Neural cell (in vitro differentiated cells): Measurements from ENCODE around the gene TDRKH. TPM values are rescaled to one million over a fixed set of nuclear protein-coding genes. Genes with fewer than 3 reads are reported as not detected.
"Not testable (repeated sequence)": the region's sequence is repeated elsewhere in the genome, so short reads cannot be mapped to it uniquely, and the experiment has no call there.

ENCODE experiments used
- H2AFZ ChIP-seq: fragments of 200-600, 300-800 bp; sonication (generic), shearing (Covaris generic); 2 replicates; pipeline ENCODE4 v1.6.0; 2014; ENCODE audit warnings: low read depth, mild to moderate bottlenecking, antibody characterized with exemption, low read length, moderate library complexity
- H3F3A ChIP-seq: fragments of 200-600 bp; shearing (Covaris generic); 2 replicates; pipeline ENCODE4 v1.6.1; 2016; ENCODE audit warnings: mild to moderate bottlenecking, moderate library complexity, mixed read lengths, antibody characterized with exemption, low read length; ENCODE audit not compliant: insufficient read depth, poor library complexity, severe bottlenecking
- H3K27ac ChIP-seq: fragments of 200-600, 300-800 bp; sonication (generic), shearing (Covaris generic); 2 replicates; pipeline ENCODE4 v1.5.1; 2014; ENCODE audit warnings: mild to moderate bottlenecking, low read length, moderate library complexity
- H3K27me3 ChIP-seq: fragments of 300-800, 200-600 bp; sonication (generic), shearing (Covaris generic); 2 replicates; pipeline ENCODE4 v1.6.0; 2014; ENCODE audit warnings: mild to moderate bottlenecking, low read depth, low read length, moderate library complexity; ENCODE audit not compliant: insufficient read depth
- H3K36me3 ChIP-seq: fragments of 300-800, 200-600 bp; sonication (generic), shearing (Covaris generic); 2 replicates; pipeline ENCODE4 v1.5.1; 2014; ENCODE audit warnings: mild to moderate bottlenecking, antibody characterized with exemption, low read length, moderate library complexity; ENCODE audit not compliant: insufficient read depth
- H3K4me2 ChIP-seq: fragments of 300-800, 200-600 bp; sonication (generic), shearing (Covaris generic); 2 replicates; pipeline ENCODE4 v1.6.0; 2014; ENCODE audit warnings: mild to moderate bottlenecking, low read length
- H3K4me3 ChIP-seq: fragments of 300-800, 200-600 bp; sonication (generic), shearing (Covaris generic); 2 replicates; pipeline ENCODE4 v1.5.1; 2014; ENCODE audit warnings: mild to moderate bottlenecking, low read length, moderate library complexity
- H3K79me2 ChIP-seq: fragments of 200-600 bp; shearing (Covaris generic); replicated peaks from 2 replicates; pipeline ENCODE4 v1.6.0; 2014; ENCODE audit warnings: mild to moderate bottlenecking, low read length, moderate library complexity; ENCODE audit not compliant: insufficient read depth
- H3K9ac ChIP-seq: fragments of 300-800, 200-600 bp; sonication (generic), shearing (Covaris generic); 2 replicates; pipeline ENCODE4 v1.6.1; 2016; ENCODE audit warnings: mild to moderate bottlenecking, low read length, mixed read lengths
- H3K9me2 ChIP-seq: fragments of 200-600 bp; shearing (Covaris generic); 2 replicates; pipeline ENCODE4 v1.6.1; 2016; ENCODE audit warnings: mild to moderate bottlenecking, low read length, mixed read lengths; ENCODE audit not compliant: insufficient read depth
- H3K9me3 ChIP-seq: fragments of 200-600, 300-800 bp; sonication (generic), shearing (Covaris generic); 2 replicates; pipeline ENCODE4 v1.6.1; 2016; ENCODE audit warnings: mild to moderate bottlenecking, mixed run types, low read length, moderate library complexity, mixed read lengths
- H4K20me1 ChIP-seq: fragments of 200-600 bp; shearing (Covaris generic); 2 replicates; pipeline ENCODE4 v1.6.1; 2016; ENCODE audit warnings: mild to moderate bottlenecking, mixed run types; ENCODE audit not compliant: insufficient read depth
- EP300 ChIP-seq: fragments of 450-650 bp; conservative IDR thresholded peaks from 2 replicates; pipeline ENCODE4 v1.6.1; 2014; ENCODE audit warnings: antibody characterized with exemption, mild to moderate bottlenecking, moderate library complexity; ENCODE audit not compliant: poor library complexity, severe bottlenecking
- EZH2 ChIP-seq: fragments of 200-600, 300-800 bp; shearing (Covaris generic), sonication (generic); IDR thresholded peaks from 2 replicates; pipeline ENCODE4 v1.6.1; 2014; ENCODE audit warnings: antibody characterized with exemption, low read length, borderline replicate concordance, mild to moderate bottlenecking; ENCODE audit not compliant: insufficient read depth, poor library complexity, severe bottlenecking
- MXI1 ChIP-seq: fragments of 450-650 bp; conservative IDR thresholded peaks from 2 replicates; pipeline ENCODE4 v1.6.1; 2014; ENCODE audit warnings: antibody characterized with exemption, mild to moderate bottlenecking; ENCODE audit not compliant: poor library complexity, severe bottlenecking
- POLR2AphosphoS5 ChIP-seq: IDR thresholded peaks from 2 replicates; pipeline ENCODE4 v1.6.1; 2012
- RAD21 ChIP-seq: fragments of 450-650 bp; conservative IDR thresholded peaks from 2 replicates; pipeline ENCODE4 v1.6.1; 2014; ENCODE audit warnings: antibody characterized with exemption, mild to moderate bottlenecking, moderate library complexity
- SMC3 ChIP-seq: fragments of 450-650 bp; conservative IDR thresholded peaks from 2 replicates; pipeline ENCODE4 v1.6.1; 2014; ENCODE audit warnings: antibody characterized with exemption, mild to moderate bottlenecking, moderate library complexity; ENCODE audit not compliant: poor library complexity
- TAF1 ChIP-seq: IDR thresholded peaks from 2 replicates; pipeline ENCODE4 v1.6.1; 2012; ENCODE audit warnings: low read depth
- polyA plus RNA-seq: library from polyadenylated mRNA; depleted of rRNA; stranded (reverse); fragments of >200 nt; gene quantifications from 2 replicates; pipeline ENCODE4 v1.2.3, GENCODE V29; 2014
- TF ChIP-seq, protein P1 (sequence below): fragments of 450-650 bp; IDR thresholded peaks from 2 replicates; pipeline ENCODE4 v1.5.1; 2014; ENCODE audit warnings: antibody characterized with exemption, mild to moderate bottlenecking, moderate library complexity; ENCODE audit not compliant: poor library complexity, severe bottlenecking
- TF ChIP-seq, protein P2 (sequence below): IDR thresholded peaks from 2 replicates; pipeline ENCODE4 v1.6.1; 2012; ENCODE audit warnings: borderline replicate concordance

TDRKH gene
- polyA plus RNA-seq, 1 donor from 2014 or later, result 19.5 TPM

GRCh38 chr1:151783796-151784195, 6.5 kb downstream of the TDRKH start:
- Histone ChIP-seq H3K27ac (no peak overlapping the region), H4K20me1 (no peaks in the 10 kb centered on the region), H3K9ac (no peak overlapping the region), H3K36me3 (no peaks in the 10 kb centered on the region), H3K9me2 (no peaks in the 10 kb centered on the region), H3F3A (no peaks in the 10 kb centered on the region), H3K27me3 (no peaks in the 10 kb centered on the region), H3K4me3 (no peak overlapping the region), H2AFZ (no peak overlapping the region), H3K9me3 (no peaks in the 10 kb centered on the region), H3K79me2 (no peaks in the 10 kb centered on the region), H3K4me2 (no peak overlapping the region)
- TF ChIP-seq SMC3 (no peak), RAD21 (no peak), EZH2 (no peak)

GRCh38 chr1:151782741-151783140, 7.6 kb downstream of the TDRKH start:
- Histone ChIP-seq H3F3A (no peaks in the 10 kb centered on the region), H3K27ac (no peak overlapping the region), H3K79me2 (no peaks in the 10 kb centered on the region), H3K9me2 (no peaks in the 10 kb centered on the region), H3K9me3 (no peaks in the 10 kb centered on the region), H3K27me3 (no peaks in the 10 kb centered on the region), H3K4me3 (no peak overlapping the region), H3K9ac (no peak overlapping the region), H3K4me2 (no peak overlapping the region), H4K20me1 (no peaks in the 10 kb centered on the region), H3K36me3 (no peaks in the 10 kb centered on the region), H2AFZ (no peak overlapping the region)
- TF ChIP-seq EP300 (no peak), EZH2 (no peak), SMC3 (no peak), RAD21 (no peak), POLR2AphosphoS5 (no peak), TAF1 (no peak), MXI1 (no peak)
- TF ChIP-seq, protein P1, sequence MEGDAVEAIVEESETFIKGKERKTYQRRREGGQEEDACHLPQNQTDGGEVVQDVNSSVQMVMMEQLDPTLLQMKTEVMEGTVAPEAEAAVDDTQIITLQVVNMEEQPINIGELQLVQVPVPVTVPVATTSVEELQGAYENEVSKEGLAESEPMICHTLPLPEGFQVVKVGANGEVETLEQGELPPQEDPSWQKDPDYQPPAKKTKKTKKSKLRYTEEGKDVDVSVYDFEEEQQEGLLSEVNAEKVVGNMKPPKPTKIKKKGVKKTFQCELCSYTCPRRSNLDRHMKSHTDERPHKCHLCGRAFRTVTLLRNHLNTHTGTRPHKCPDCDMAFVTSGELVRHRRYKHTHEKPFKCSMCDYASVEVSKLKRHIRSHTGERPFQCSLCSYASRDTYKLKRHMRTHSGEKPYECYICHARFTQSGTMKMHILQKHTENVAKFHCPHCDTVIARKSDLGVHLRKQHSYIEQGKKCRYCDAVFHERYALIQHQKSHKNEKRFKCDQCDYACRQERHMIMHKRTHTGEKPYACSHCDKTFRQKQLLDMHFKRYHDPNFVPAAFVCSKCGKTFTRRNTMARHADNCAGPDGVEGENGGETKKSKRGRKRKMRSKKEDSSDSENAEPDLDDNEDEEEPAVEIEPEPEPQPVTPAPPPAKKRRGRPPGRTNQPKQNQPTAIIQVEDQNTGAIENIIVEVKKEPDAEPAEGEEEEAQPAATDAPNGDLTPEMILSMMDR, result no peak
- TF ChIP-seq, protein P2, sequence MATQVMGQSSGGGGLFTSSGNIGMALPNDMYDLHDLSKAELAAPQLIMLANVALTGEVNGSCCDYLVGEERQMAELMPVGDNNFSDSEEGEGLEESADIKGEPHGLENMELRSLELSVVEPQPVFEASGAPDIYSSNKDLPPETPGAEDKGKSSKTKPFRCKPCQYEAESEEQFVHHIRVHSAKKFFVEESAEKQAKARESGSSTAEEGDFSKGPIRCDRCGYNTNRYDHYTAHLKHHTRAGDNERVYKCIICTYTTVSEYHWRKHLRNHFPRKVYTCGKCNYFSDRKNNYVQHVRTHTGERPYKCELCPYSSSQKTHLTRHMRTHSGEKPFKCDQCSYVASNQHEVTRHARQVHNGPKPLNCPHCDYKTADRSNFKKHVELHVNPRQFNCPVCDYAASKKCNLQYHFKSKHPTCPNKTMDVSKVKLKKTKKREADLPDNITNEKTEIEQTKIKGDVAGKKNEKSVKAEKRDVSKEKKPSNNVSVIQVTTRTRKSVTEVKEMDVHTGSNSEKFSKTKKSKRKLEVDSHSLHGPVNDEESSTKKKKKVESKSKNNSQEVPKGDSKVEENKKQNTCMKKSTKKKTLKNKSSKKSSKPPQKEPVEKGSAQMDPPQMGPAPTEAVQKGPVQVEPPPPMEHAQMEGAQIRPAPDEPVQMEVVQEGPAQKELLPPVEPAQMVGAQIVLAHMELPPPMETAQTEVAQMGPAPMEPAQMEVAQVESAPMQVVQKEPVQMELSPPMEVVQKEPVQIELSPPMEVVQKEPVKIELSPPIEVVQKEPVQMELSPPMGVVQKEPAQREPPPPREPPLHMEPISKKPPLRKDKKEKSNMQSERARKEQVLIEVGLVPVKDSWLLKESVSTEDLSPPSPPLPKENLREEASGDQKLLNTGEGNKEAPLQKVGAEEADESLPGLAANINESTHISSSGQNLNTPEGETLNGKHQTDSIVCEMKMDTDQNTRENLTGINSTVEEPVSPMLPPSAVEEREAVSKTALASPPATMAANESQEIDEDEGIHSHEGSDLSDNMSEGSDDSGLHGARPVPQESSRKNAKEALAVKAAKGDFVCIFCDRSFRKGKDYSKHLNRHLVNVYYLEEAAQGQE, result no peak

- H3K36me3 ChIP-seq, H4K20me1 ChIP-seq, H3F3A ChIP-seq, H3K27me3 ChIP-seq, H3K9me2 ChIP-seq, H3K4me2 ChIP-seq, H3K4me3 ChIP-seq, H3K27ac ChIP-seq, H3K9ac ChIP-seq, H3K79me2 ChIP-seq, H3K9me3 ChIP-seq, H2AFZ ChIP-seq: not testable (repeated sequence)
Measured at GRCh38 chr1:151782026-151782425, 8.3 kb downstream of the TDRKH start.

GRCh38 chr1:151780736-151781135, 9.6 kb downstream of the TDRKH start:
- not testable (repeated sequence) for H4K20me1 ChIP-seq, H3K79me2 ChIP-seq, H3K4me2 ChIP-seq, H3K27me3 ChIP-seq, H3K9me2 ChIP-seq, H2AFZ ChIP-seq, H3K4me3 ChIP-seq, H3K9me3 ChIP-seq, H3K9ac ChIP-seq, H3K27ac ChIP-seq, H3K36me3 ChIP-seq, H3F3A ChIP-seq
